ENCODE results near the gene PDE9A.

PDE9A gene

DNA sequence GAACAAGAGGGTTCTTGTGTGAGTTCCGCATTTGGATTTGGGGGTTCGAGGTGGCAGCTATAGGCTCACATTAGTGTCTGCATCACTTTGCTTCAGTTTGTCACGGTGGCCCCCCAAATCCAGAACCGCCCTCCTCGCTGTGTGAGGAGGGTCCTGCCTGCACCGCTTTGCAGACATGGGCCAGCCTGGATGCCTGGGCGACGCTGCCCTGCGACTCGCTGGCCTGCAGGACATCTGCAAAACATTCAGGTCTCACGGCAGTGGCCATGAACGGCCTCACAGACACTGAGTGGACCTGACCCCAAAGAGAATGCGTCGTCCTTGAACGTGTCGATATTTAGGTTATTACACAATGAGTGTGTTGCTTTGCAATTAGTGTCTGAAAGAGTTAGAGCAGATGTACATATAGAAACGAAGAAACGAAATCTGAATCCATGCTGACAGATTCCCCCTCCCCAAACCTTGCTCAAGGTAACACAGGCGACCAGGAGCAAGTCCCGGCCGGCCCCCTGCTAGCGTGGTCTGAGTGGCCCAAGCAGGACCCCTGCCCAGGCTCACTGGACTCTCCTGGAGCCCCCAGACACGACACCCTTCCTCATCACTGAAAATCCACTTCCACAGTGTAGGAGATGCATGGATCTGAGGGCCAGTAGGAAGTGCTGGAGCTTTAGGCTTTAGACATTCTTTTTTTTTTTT, 20.4 kb downstream of the PDE9A start:
- DNase-seq = no peak

DNA sequence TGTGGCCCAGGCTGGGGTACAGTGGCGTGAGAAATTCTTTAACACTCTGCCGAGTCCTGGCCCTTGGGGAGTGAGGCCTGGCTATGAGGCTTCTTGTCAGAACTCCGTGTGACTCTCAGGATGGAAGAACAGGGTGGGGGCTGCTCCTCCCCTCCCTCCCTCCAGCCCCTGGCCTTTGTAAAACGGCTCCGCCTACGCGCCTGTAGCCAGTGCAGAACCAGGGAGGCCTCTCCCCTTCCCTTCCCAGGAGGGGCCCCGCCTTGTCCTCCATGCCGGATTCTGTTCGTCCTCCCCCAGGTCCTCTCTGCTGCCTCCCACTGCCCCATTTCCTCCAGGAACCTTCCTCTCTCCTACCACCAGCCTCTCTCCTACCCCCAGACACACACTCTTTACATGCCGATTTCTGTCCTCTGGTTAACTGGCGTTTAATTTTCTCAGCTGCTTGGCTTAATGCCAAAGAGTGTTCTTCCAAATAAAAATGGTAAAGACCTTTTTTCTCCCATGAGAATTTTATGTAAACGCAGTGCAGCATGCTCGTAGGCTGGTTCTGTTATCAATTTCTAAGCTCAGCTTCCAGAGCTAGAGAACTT, 21.0 kb downstream of the PDE9A start:
- DNase-seq = peak; percentile 41

DNA sequence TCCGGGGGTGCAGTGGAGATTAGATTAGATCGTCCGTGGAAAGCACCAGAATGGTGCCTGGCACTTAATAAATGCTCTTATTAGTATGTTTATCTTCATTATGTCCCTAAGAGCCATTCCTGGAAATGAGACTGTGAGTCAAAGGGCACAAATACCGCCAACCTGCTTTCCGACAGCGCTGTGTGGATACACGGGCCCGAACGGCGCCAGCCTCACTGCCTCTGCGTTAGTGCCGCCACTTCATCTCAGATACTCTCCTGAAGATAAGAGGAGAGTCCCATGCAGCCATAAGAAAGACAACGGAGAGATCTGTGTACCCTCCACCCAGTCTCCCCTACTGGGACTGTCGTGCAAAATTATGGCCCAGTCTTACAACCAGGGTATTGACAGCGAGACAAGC, 22.0 kb downstream of the PDE9A start:
- no peak for DNase-seq

DNA sequence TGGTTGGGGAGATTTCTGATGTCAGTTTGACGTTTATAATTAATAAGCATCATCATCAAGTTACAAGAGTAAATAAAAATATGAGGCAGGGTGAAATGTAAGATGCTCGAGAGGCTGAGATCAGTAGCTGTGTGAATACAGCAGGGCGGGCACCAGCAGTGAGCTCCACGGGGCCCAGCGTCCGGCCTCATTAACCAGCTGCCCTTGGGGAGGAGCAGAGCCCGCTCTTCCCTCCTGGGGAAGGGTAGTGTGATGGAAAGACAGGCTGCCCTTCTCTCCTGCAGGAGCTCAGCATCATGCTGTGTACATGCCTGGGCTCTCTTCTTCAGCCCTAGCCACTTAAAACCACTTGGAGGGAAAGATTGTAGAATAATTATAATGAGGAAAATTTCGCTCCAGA, 23.4 kb downstream of the PDE9A start:
- DNase-seq = no peak

DNA sequence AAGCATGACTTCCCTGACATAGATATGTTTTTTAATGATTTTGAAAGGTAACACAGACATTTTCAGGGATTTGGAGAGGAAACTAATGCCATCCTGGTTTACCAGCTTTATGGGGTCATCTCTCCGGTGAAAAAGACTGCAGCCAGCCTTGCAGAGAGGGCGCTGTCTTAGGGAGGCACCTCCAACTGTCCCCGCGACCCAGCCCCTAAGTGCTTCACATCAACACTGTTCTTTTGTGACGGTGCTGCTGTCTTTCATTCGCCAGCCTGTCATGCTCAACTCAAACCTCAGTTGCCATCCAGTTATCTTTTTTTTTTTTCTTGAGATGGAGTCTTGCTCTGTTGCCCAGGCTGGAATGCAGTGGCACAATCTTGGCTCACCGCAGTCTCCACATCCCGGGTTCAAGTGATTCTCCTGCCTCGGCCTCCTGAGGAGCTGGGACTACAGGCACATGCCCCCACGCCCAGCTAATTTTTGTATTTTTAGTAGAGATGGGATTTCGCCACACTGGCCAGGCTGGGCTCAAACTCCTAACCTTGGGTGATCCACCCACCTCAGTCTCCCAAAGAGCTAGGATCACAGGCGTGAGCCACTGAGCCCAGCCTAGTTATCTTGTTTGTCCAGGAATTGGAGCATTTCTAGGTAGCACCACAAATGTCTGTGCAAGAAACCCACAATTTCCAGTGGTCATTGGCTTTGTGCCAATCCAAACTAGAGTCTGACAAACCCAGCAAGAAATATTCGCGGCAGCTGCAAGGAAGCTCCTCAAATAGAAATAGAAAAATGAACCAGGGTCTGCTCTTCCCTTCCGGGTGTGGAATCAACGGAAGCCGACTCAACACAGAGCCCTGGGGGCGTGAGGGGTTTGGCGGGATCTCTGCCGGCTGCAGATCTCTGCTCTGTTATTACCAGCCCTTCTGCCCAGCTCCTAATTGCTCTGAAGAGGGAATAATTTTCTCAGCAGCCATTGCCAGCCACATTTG, 24.2 kb downstream of the PDE9A start:
- peak; percentile 91 for DNase-seq

DNA sequence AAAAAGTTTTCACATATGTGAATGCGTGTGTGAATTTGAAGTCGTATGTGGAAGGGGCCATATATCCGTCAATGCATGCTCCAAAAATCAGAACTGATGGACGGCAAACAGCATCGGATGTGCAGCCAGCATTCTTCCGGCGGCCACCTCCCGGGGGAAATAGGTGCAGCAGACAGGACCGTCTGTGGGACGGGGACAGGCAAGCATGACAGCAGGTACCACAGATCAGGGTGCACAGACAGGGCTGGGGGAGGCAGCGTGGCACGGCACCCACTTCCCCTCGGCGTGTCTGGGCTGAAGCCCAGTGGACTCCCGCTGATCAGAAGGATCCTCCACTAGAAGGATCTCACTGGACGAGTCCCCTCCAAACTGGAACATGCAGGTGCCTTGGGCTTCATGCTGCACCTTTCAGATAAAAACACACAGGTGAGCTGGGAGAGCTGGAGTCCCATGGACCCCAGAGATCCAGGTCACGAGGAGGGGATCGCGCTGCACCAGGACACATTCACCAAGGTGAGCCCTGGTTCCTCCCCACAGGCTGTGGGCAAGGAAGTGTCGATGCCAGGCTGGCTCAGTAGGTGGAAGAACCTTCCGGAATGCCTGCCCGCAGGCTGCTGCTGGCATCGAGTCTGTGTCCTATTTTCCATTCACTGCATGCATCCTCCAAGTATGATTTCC, 25.3 kb downstream of the PDE9A start:
- no peak for DNase-seq

DNA sequence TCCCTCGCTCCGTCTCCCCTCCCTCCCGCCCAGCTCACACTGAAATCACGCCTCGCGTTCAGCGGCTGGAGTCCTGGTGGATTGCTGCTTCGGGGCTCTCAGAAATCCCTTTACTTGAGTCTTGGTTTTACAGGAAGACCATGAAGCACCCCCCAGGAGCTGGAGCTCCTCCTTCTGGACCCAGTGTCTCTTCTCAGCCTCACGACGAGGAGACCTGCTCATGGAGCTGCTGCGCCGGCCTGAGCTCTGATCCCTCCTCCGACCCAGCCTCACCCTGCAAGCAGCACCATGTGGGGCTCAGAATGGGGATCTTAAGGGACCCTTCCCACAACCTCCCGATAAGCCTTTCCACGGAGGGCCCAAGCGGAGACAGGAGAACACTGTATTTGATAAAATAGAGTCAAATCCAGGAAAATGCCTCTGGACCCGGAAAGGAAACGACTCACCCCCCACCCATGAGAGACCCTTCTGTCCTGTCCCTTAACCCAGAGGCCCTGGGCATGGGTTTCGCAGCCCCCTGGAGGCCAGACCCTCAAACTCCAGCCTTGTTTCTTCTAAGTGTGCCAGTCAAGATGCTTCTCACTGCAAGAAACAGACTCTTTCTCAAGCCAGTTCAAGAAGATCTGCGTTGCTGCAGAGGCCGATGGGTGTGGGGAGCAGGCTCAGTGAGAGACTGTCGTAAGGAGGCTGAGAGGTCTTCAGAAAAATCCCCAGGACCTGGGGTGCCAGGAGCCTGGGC, 26.1 kb downstream of the PDE9A start:
- no peak for DNase-seq

DNA sequence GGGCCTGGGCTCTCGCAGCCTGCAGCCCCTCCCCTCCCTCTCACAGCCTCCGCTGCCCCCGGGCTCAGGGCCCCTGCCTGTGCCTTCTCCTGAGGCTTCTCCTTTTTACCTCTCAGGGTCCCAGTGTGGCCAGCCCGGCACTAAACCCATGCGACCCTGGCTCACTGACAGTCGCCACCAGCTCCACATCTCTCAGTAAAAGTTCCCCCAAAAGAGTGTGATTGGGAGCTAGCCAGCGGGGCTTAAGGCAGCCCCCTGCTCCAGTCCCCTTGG, 26.6 kb downstream of the PDE9A start:
- DNase-seq = no peak

DNA sequence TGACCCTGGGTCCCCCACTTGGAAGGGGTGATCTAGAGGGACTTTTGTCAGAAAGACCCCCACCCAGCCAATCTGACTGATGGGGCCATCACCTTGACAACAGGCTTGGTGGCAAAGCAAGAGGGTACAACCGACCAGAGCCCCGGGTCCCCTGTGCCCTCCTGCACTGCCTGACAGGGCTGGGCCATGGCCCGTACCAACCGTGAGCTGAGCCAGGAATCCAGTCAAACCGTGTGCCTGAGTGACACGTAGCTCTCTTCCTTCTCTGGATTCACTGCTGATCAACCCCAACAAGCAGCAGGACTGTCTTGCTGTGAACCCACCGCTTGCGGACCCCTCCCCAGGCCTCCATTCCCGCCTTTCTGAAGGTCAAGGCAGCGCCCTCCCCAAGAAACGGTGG, 27.0 kb downstream of the PDE9A start:
- DNase-seq = no peak

DNA sequence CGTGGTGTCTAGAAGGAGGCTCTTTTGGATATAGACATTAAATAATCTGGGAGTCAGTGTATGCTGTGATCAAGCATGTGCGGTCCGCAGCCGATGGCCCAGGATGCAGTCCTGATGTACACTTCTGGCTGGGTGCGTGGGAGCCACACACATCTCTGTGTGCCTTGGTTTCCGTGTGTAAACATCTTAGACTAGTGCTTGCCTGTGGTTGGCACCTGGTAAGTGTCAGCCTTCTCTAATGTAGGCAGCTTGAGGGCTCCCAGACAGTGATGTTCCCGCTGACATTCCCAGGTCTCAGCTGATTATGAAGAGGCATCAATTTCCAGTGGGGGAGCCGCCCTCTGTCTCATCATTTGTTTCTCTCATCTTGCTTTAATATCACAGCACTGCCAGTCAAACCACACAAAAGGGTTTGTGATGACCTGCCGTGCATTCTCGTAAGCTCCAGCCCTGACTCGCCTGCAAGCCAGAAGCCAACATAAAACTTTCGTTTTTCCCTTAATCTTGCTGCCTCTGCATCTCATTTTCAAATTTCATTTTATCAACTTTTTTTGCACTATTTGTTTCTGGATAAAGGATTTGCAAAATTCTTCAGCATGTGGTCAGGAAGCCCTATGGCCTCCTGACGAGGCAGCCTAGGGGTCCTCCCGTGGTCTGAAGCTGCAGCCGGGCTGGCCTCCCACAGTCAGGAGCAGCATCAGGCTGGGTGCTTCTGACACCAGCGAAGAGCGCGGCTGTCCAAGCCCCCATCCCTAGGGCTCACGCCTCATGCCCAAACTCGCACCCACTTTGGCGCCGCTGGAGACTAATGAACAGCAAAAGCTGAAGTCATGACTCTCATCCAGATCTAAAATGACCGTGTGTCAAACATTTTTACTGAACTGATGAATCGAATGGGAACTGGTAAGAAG, 28.1 kb downstream of the PDE9A start:
- no peak for DNase-seq

DNA sequence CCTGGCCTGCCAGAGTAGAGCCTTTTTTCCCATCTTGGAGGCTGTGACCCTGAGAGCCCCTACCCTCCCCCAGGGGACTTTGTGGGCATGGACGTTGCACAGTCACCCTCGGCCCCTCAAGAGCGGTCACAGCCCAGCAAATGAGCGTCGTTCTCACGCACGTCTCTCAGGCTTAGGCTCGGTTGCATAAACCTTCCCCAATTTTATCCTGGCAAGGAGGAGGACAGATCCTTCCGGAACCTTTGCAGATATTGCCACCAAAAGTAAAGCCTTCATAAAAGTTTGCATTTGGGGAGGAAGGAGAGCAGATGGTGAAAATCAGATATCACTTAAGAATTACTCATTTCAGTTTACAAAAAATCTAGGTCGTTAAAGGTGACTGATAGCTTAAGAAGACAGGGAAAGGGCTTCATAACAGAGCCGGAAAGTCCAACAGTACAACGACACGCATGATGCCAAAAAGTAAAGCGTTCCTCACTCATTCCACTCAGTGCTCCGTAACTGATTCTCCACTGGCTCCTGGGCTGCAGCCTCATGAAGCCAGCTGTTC, 29.3 kb downstream of the PDE9A start:
- DNase-seq = no peak

DNA sequence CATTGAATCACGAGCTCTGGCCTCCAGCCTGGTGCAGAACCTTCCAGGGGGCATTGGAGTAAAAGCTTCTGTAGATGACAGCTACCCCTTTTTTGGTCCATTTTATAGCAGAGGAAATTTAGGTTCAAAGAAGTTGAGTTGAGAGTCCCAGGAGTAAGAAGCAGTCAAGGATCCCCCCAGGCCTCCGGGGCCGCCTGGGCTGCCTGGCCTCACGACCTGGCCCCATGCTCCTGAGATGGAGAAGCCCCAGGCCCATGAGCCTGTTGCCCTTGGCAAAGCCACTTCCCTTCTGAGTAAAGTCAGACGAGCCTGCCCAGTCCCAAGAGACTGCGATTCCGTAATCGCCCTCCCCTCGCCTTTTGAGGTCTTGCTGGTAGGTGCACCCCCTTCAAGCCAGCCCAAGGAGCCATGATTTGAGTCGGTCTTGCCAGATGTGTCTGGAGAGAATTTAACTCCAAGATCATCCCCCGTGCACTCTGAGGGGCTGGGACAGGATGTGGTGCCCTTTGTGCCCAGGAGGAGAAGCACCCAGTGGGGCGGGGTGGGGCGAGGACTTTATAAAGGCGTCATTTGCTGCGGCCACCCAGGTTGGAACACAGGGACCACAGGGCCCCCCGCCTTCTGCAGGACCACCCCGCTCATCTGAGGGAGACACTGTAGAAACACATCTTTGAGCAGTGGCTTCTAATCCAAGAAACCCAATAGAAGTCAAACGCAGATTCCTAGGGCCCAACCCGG, 30.1 kb downstream of the PDE9A start:
- no peak for DNase-seq

DNA sequence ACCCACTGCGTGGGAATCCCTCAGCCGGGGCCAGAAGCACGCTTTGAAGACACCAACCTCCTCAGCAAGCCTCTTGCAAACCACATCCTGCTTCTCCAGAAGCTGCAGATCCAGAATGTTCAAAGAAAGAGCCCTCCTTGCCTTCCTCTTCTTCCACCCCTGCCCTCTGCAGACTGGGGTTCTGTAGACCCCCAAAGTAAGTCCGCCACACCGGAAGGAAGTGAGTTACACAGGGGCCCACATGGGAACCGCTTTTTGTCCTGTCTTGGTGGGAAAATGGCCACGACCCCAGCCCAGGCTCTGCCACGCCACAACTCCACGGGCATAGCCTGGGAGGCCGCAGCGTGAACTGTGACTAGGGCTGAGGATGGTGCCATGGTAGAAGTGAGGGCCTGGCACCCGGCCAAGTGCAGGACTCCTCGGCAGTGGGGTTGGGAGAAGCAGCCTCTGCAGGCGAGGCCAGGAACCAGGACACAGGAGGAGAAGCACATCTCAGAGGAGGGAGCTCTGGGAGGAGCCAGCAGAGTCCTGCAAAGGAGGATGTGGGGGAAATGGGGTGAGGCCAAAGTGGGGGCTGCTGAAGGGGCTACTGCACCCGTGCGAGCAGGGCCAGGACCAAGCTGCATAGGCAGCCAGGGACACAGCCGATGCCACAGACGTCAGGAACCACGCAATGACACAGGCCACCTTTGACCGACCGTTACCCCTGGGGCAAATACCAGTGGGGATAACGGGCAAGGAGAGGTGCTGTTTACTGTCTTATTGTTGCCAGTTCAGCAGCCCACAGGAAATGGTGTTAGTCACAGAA, 30.9 kb downstream of the PDE9A start:
- no peak for DNase-seq

DNA sequence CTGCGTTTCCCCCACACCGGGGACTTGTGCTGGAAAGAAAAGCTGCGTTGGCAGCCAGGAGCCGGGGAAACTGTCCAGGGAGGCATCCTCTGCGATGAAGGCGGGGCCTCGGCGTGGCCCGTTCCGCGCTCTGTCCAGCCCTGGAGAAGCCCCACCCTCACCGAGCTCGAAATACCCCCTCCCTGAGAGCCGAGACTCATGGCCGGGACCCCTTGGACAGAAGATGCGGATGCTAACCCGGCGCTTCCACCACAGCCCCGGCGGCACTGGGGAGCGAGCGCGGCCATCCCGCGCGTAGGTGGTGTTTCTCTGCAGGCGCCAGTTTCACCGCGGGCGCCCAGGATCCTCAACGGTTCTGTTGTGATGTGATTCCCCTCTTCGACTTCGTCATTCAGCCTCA, 31.6 kb downstream of the PDE9A start:
- DNase-seq = no peak

DNA sequence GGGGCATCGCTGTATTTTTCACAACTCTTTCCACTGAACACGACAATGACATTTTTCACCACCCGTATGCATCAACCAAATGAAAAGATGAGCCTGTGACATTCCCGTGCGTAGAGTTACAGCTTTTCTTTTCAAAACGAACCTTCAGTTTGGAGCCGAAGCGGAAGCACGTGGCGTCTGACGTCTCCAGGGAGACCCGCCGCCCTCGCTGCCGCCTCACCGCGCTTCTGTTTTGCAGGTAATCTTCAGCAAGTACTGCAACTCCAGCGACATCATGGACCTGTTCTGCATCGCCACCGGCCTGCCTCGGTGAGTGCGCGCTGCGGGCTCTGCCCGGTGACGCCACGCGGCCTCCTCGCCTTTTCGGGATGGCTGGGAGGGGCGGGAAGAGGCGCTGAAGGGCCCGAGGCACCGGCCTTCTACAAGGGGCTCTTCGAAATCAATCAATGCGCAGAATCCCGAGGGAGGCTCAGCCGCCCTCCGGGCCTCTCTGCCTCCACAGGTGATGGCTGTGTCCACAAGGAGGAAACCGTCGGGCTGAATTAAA, 32.6 kb downstream of the PDE9A start:
- no peak for DNase-seq

DNA sequence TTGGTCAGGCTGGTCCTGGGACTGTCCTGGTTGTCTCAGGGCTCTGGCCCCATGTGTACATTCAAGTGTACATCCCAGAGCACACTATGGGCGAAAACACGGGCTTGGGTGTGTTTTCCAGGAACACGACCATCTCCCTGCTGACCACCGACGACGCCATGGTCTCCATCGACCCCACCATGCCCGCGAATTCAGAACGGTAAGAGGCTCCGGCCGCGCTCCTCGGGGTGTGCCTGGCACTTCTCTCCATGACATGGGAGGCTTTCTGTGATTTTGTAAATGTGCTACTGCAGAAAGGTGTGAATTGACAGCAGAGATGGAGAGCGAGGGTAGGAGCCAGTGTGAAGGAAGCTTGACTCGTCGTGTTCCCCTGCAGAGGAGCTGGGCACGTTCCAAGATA, 34.4 kb downstream of the PDE9A start:
- no peak for DNase-seq

DNA sequence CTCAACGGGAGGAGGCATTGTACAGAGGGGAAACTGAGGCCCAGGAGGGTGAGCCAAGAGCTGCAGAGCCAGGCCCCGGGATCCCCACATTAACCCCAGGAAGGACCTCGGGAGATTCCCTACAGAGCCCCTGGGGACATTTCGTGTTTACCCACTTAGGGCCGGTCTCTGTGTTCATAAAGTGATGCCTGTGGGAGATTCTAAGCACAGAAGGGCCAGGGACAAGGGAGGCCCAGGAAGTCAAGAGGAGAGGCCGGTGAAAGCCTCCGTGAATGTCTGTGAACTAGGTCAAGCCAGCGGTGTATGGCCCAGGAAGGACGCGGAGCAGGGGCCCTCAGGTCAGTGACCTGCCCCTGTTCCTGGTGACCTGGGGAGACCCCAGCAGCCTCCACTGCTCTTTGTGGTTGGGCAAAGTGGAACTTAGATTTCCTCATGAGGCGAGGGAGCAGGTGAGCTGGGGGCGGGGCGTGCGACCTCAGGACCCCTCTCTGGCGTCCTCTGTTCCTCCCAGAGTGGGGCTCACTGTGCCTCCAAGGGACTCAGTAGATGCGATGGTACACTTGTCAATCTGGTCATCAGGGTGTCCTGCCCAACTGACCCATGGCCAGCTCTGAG, 34.9 kb downstream of the PDE9A start:
- DNase-seq = no peak

DNA sequence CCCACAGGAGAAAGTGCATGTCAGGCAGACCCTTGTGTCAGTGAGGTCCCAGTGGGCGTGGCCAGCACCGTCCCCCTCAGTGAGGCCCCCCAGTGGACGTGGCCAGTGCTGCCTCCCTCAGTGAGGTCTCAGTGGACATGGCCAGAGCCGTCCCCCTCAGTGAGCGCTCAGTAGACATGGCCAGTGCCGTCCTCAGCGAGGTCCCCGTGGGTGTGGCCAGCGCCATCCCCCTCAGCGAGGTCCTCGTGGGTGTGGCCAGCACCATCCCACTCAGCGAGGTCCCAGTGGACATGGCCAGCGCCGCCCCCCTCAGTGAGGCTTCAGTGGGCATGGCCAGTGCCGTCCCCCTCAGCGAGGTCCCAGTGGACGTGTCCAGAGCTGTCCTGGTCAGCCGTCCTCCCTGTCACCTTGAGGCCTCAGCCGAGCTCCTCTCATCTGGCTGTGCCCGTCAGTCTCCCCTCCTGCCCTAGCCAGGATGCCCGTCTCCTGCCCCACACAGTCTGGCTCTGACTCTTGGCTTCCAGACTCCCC, 35.5 kb downstream of the PDE9A start:
- DNase-seq = no peak

DNA sequence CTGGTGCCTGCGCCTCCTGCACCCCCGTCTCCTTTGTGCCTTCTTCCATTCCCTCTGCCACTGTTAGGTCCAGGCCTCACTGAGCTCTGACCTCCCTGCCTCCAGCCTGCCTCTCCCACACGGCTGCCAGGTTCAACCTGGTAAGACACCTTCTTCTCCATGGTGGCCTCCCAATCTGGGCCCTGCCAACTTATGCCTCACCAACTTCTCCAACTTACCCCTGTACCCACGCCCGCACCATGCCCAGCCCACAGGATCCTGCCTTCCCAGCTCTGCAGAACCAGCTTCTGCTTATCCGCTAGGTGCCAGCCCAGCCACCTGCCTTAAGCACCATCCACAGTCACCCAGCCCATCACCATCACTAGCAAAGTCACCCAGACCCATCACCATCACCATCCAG, 37.2 kb downstream of the PDE9A start:
- DNase-seq = no peak
